Esophagus squamous epithelium (tissue), 4 donors: Measurements from ENCODE around the gene ZMIZ1.

ENCODE experiments used
- POLR2A ChIP-seq, 4 donors: fragments of 450-650 bp; IDR thresholded peaks; one replicate each; pipeline ENCODE4 v1.6.1; 2017; ENCODE audit warnings: antibody characterized with exemption in 4 of 4, mild to moderate bottlenecking in 4 of 4, moderate library complexity in 3 of 4
- TF ChIP-seq, protein P1 (sequence below), 6 experiments: fragments of 450-650 bp in 4 of 6; fragments of 200-600 bp in 2 of 6; sonication (generic) in 2 of 6; IDR thresholded peaks; one replicate each; pipeline ENCODE4 v1.5.1; 2016 to 2019; ENCODE audit warnings: antibody characterized with exemption in 6 of 6, mild to moderate bottlenecking in 4 of 6, moderate library complexity in 4 of 6

GRCh38 chr10:79331226-79331625 is 262.5 kb downstream of the ZMIZ1 start:
- TF ChIP-seq, protein P1, sequence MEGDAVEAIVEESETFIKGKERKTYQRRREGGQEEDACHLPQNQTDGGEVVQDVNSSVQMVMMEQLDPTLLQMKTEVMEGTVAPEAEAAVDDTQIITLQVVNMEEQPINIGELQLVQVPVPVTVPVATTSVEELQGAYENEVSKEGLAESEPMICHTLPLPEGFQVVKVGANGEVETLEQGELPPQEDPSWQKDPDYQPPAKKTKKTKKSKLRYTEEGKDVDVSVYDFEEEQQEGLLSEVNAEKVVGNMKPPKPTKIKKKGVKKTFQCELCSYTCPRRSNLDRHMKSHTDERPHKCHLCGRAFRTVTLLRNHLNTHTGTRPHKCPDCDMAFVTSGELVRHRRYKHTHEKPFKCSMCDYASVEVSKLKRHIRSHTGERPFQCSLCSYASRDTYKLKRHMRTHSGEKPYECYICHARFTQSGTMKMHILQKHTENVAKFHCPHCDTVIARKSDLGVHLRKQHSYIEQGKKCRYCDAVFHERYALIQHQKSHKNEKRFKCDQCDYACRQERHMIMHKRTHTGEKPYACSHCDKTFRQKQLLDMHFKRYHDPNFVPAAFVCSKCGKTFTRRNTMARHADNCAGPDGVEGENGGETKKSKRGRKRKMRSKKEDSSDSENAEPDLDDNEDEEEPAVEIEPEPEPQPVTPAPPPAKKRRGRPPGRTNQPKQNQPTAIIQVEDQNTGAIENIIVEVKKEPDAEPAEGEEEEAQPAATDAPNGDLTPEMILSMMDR (IDR thresholded peaks at IDR 0.05), result no peak
- no peak for TF ChIP-seq POLR2A (IDR thresholded peaks at IDR 0.05)
